ENCODE results near the gene RPN1.
"Not testable (repeated sequence)": the region's sequence is repeated elsewhere in the genome, so short reads cannot be mapped to it uniquely, and the experiment has no call there.

RPN1 gene

GRCh38 chr3:128609294-128609693, 41.3 kb downstream of the RPN1 start:
- DNase-seq (ENCODE audit: low read depth in 2 of 2): no peak

DNA sequence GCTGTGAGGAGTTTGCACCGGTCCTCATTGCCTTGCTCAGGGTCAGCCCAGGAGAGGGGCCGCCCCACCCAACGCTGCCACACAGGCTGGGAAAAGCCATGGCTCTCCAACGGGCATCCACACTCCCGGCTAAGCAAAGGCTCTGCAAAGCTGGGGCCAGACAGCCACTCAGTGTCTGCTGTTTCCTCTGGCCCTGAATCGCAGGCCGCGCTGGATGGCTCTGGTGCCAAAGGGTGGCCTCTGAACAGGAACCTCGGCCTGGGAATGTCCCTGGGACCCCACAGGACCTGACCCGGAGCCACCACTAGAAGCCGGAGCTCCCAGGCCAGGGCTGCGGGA, 42.9 kb downstream of the RPN1 start:
- DNase-seq (ENCODE audit: low read depth in 2 of 2): no peak

GRCh38 chr3:128606094-128606493, 44.5 kb downstream of the RPN1 start:
- DNase-seq (ENCODE audit: low read depth in 2 of 2): no peak

GRCh38 chr3:128605091-128606046, 45.2 kb downstream of the RPN1 start:
- no peak for DNase-seq (ENCODE audit: low read depth in 2 of 2)

DNA sequence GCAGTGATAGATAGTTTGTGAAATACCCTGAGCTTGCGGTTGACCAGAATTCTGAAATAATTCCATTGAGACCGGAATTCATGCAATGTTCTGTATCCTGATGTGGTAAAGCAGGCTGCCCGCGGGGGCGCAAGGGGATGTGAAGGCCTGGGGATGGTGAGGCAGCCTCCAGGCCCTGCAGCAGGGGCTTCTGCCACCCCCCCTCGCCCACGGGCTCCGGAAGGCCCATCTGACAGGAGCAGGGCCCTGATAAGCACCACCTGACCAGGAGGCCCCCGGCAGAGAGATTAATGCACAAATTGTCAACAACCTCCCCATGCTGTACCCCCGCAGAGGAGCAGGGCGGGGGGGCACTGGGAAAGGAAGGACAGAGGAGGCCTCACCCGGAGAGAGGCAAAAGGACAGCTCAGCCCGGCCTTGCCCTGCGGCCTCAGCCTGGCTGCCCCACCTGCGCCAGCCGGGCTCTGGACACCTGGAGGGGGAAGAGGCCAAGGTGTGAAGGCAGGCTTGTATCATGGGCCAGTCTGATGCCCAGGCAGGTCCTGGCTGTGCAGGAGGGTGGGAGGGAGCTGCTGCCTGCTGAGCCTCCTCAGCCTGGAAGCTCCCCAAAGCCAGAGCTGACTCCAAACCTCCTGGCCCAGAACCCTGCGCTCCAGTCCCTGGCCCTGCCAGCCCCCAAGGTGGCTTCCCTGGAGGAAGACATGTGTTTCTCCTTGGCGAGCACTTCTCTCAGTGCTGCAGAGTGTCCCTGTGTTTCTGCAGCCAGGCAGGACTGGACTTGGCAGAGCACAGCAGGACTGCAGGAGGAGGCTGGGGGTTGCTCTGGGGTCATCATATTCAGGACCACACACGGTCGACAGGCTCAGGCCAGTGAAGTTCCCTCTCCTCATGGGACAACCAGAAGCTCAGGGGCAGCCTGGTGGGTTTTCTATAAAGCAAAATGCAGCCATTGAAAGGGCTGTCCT, 46.5 kb downstream of the RPN1 start:
- no peak for DNase-seq (ENCODE audit: low read depth in 2 of 2)

DNA sequence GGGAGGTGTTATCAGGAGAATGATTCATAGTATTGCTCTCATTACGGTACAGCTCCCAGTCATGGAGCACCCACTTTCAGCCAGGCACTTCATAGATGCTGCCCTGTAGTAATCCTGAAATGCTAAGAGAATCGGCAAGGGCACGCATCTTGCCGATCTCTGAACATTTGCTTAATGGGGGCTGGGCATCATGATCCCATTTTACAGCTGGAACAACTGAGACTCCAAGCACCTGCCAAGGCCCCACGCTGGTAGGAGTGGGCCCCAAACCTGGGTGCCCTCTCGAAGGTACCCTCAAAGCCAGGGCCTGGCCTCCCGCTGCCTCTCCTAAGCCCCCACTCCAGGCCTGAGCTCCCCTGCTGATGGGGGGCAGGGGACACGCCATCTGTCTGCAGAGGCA, 47.3 kb downstream of the RPN1 start:
- DNase-seq (ENCODE audit: low read depth in 2 of 2): no peak

- no peak for DNase-seq (ENCODE audit: low read depth in 2 of 2)
Measured at GRCh38 chr3:128598884-128599664, 51.5 kb downstream of the RPN1 start.

DNA sequence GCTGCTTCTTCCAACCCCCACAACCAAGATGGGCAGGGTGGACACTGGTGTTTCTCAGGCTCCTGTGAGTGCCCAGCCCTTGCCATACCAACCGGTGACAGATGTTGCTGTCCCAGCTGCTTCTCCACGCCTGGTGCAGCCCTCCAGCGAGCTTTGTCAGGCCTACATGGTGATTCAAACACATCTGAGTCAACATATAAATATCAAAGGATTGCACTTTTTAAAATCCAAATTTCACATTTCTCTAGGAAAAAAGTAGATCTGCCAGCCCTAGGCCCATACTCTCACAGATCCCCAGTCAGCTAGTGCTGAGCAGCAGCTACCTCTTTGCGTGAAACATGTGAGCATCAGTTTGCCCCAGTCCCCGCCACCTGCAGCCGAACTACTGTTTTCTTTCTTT, 52.7 kb downstream of the RPN1 start:
- DNase-seq (ENCODE audit: low read depth in 2 of 2): no peak

DNA sequence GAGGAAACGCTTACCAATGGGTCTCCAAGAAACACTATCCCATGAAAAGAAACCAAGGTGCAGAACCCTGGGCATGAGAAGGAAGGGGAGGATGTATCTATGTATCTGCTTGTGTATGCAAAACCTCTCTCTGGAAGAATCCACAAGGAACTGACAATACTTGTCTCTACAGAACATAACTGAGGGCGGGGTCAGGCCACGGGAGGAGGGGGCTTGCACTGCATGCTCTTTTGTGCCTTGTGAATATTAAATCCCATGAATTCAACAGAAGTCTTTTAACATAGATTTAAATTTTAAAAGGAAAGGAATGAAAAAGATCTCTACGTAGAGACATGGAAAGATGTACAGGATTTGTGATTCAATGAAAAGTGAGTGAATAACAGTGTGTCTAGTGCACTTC, 57.8 kb downstream of the RPN1 start:
- no peak for DNase-seq (ENCODE audit: low read depth in 2 of 2)

DNA sequence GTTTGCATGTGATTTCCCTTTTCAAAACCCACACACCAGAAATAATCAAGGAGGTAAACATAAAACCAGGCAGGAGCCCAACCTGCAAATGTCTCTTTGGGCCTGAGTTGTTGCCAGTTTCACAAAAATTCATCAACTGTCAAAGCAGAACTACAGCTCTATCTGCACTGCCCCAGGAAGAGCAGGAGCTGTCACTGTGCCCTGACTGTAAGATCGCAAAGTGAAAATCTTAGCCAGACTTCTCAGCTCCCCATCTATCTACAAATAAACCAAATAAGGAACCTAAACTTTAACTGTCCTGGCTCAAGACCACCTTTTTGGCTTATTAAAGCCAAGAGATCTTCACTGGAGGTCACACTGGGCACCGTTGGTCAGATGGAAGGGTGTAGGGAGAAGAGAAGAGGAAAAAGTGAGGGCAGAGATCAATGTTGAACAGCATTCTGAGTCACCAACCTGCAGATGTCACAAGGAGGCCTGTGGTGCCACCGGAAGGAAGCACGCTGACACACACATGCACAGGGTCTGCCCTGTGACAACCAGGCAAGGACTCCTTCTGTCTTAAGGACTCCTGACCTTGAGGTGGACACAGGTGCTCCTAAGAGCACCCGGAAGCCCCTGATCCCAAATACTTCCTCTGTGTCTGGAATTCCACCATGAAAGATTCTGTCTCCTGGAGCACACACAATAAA, 58.7 kb downstream of the RPN1 start:
- no peak for DNase-seq (ENCODE audit: low read depth in 2 of 2)

GRCh38 chr3:128590948-128591347, 59.7 kb downstream of the RPN1 start:
- DNase-seq (ENCODE audit: low read depth in 2 of 2): no peak

- not testable (repeated sequence) for DNase-seq (ENCODE audit: low read depth in 2 of 2)
Measured at GRCh38 chr3:128589985-128590384, 60.6 kb downstream of the RPN1 start.

- DNase-seq (ENCODE audit: low read depth in 2 of 2): no peak
Measured at GRCh38 chr3:128588147-128588546, 62.5 kb downstream of the RPN1 start.

DNA sequence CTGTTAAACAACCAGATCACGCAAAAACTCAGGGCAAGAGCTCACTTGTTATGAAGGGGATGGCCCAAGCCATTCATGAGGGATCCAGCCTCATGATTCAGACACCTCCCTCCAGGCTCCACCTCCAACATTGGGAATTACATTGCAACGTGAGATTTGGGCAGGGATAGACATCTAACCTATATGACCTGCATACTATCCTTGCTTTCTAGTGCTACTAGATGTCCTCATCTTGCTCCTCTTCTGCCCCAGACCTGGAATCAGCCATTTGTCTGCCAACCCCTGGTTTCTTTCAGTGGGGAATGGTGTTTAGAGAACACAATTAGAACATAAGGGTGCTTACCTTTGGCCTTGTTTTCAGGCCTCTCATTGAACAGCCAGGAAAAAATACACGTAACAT, 63.2 kb downstream of the RPN1 start:
- no peak for DNase-seq (ENCODE audit: low read depth in 2 of 2)

DNA sequence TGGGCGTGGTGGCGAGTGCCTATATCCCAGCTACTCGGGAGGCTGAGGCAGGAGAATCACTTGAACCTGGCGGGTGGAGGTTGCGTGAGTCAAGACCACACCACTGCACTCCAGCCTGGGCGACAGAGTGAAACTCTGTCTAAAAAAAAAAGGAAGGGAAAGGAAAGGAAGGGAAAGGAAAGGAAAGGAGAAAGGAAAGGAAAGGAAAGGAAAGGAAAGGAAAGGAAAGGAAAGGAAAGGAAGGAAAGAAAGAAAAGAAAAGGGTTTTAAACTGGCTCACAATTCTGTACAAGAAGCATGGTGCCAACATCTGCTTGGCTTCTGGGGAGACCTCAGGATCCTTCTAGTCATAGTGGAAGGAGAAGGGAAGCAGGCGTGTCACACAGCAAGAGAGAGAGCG, 63.7 kb downstream of the RPN1 start:
- not testable (repeated sequence) for DNase-seq (ENCODE audit: low read depth in 2 of 2)

- not testable (repeated sequence) for DNase-seq (ENCODE audit: low read depth in 2 of 2)
Measured at GRCh38 chr3:128586391-128586790, 64.2 kb downstream of the RPN1 start.

GRCh38 chr3:128585974-128586373, 64.6 kb downstream of the RPN1 start:
- DNase-seq (ENCODE audit: low read depth in 2 of 2): no peak

DNA sequence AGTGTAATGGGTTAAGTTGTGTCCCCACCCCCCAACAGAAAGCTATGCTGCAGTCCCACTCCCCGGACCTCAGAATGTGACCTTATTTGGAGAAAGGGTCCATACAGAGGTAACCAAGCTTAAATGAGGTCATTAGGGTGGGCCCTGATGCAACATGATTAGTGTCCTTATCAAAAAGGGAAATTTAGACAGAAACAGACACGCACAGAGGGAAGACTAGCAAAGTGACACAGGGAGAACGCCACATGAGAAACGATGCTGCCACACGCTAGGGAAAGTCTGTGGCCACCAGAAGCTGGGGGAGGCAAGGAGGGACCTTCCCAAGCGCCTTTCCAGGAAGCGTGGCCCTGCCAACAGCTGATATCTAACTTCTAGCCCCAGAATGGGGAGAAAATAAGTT, 65.4 kb downstream of the RPN1 start:
- DNase-seq (ENCODE audit: low read depth in 2 of 2): no peak

DNA sequence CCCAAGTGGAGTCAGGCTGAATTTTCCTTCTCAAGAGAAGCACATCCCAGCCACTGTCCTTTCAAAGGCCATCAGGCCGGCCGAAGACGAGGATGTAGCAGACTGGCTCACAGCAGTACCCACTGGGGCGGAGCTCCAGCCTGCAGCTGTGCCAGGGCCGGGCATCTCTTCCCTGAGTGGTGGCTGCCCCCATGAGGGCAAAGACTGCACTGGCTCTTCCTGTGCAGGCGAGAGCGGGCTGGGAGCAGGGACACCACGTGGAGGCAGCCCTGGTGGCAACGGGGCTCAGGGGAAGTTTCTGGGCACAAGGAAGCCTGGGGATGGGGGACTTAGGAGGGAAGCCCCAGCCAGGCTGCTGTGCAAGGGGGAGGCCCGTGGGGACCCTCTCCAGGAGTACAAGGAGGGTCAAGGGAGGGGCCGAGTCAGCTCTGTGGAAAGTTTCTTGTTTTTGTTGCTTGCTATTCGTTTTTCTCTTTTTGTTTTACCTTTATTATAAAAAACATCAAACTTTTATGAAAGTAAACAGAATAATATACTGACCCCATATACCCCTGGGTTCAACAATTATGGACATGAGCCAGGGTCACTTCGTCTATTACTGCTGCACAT, 66.1 kb downstream of the RPN1 start:
- peak; percentile 44 to 52 for DNase-seq (ENCODE audit: low read depth in 2 of 2)

GRCh38 chr3:128581566-128581965, 69.1 kb downstream of the RPN1 start:
- DNase-seq (ENCODE audit: low read depth in 2 of 2): no peak

DNA sequence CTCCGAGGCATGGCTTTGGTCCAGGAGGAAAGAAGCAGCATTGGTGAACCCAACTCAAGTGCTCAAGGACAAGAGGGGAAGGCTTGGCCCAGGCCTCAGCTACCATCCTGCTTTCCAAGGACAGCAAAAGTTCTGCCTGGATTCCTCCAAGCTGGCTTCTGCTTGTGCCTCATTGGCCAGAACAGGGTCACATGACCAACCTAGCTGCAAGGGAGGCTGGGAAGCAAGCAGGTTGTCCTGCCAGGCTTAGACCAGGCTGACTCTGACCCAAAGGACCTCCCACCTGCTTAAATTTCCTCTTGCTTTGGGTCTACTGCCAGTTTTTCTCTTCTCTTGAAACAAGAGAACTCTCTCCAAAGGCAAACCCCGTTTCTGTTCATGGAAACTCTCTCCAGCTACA, 70.7 kb downstream of the RPN1 start:
- no peak for DNase-seq (ENCODE audit: low read depth in 2 of 2)

All from stimulated activated CD4-positive, alpha-beta T cell treated with anti-CD3 and anti-CD28 coated beads, Interleukin-4, amount 100 ng/mL, for 48 hours (primary cell).